ENCODE data around the gene RAB40B.

DNA sequence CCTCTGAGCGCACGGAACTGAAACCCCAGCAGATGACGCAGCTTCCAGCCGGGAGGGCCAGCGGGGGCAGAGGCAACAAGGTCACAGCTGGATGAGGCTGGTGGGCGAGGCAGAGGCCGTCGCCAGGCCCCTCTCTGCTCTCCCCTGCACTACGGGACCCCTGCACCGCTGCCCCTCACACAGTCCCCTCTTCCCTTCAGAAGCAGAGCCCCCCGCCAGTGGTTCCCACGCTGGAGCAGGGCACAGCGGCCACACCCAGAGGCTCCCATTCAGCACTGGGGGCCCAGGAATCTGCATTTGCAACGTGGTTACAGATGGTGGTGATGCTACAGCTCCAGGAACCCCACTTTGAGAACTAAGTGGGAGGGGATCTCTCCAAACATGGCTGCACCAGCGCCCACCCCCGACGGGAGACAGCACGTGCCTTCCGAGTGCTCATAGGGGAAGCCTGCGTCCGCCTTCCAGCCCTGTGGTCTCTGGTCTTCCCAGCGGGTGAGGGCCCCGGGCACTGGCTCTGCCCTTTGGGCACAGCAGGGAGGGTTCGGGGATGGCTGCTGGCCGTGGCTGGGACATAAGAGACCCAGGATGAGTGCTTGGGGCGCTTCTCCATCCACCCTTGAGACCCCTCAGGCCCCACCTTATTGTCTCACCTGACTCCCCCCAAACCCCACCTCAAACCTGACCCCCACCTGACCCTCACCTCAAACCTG, 4.7 kb upstream of the RAB40B start:
- TF ChIP-seq, protein P1, sequence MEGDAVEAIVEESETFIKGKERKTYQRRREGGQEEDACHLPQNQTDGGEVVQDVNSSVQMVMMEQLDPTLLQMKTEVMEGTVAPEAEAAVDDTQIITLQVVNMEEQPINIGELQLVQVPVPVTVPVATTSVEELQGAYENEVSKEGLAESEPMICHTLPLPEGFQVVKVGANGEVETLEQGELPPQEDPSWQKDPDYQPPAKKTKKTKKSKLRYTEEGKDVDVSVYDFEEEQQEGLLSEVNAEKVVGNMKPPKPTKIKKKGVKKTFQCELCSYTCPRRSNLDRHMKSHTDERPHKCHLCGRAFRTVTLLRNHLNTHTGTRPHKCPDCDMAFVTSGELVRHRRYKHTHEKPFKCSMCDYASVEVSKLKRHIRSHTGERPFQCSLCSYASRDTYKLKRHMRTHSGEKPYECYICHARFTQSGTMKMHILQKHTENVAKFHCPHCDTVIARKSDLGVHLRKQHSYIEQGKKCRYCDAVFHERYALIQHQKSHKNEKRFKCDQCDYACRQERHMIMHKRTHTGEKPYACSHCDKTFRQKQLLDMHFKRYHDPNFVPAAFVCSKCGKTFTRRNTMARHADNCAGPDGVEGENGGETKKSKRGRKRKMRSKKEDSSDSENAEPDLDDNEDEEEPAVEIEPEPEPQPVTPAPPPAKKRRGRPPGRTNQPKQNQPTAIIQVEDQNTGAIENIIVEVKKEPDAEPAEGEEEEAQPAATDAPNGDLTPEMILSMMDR (IDR thresholded peaks at IDR 0.05) = no peak
- no peak for TF ChIP-seq POLR2A (IDR thresholded peaks at IDR 0.05)
